Stimulated activated CD4-positive, alpha-beta T cell treated with anti-CD3 and anti-CD28 coated beads, Interleukin-12 subunit alpha, Interleukin-12 subunit beta, amount 100 ng/mL, for 48 hours (primary cell): ENCODE results near the gene PDPR.
"Not testable (repeated sequence)": the region's sequence is repeated elsewhere in the genome, so short reads cannot be mapped to it uniquely, and the experiment has no call there.

ENCODE experiments used
- DNase-seq, 3 donors: peaks; one replicate each; pipeline ENCODE4 v3.0.0-alpha.2; 2020; ENCODE audit warnings: low read depth in 2 of 3, low spot score in 1 of 3

Gene PDPR

DNA sequence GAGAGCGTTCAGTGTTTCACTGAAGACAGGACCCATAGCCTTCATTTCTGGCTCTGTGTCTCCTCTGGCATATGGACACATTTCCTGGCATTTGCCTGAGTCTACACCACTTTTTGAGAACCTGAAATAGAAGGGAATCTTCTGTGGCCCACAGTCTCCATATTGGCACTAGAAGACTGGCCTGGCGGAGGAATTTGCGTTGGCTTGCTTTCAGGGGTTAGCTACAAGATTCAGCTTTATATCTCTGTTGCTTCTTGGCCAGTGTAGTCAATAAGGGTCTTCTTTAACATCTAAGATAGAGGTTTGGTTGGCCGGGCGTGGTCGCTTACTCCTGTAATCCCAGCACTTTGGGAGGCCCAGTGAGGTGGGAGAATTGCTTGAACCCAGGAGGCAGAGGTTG, 46.7 kb downstream of the PDPR start:
- no peak for DNase-seq

DNA sequence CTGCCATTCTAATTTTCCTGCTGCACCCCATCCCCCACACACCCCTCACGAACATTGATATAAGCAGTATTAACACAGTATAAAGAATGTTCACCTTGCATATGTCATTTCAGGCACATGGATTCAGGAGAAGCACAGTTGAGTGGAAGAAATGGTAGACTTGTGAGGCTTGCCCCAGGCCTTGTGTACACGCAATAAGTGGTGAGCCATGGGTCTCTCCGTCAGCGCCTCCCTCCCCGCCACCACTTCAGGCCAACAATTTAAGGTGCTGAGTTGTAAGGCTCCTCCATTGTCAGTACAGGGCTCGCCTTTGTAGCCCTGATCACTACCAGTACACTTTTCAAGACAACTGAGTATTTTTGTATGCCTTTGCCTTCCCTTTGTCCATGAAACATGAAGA, 47.2 kb downstream of the PDPR start:
- DNase-seq: no peak

DNA sequence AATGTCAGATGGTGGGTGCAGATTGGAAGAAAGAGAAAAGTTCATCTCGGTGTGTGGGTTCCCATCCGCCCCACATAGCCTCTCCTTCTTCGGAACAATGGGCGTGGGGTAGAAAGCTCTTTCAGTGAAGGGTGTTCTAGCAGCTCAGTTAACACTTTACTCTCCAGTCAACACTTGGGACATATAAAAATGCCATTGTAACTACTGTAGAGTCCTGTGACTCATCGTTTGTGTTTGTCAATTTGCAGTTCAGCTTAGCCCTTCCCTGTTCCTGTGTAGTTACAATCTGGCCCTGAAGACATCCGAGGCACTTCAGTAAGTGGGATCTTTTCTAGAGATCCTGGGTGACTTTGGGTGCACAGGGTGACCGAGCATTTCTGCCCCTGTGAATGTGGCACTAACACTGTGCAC, 47.9 kb downstream of the PDPR start:
- DNase-seq: no peak

DNA sequence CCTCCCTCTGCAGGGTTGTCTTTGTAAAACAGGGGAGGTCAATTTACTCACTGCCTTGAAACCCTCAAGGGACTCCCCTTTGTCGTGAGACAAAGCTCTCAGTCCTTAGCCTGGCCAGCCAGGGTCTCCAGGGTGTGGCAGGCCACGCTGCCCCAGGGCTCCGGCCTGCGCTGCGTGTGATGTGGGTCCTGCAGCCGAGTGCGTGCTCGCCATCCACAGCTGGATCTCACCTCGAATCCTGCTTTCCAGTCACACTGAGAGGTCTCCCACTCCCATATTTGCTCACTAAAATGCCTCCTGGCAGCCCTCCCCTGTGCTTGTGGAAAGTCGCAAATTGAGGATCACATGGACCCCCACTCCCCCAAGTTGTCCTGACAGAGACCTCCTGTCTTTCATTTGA, 49.5 kb downstream of the PDPR start:
- DNase-seq: no peak

DNA sequence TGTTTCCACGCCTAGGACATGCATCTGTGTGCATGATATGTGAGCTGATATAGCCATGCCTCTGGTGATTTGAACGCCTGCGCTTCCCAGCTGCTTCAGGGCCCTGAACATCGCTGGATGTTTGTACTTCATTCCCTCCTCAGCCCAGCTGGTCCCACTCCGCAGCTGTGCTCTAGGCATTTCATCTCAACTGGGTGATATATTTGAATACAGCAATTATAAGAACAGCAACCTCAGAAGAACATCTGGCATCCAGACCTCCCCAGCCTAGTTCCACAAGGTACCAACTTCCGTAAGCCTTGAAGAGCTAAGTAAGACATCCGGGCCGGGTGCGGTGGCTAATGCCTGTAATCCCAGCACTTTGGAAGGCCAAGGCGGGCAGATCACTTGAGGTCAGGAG, 52.6 kb downstream of the PDPR start:
- DNase-seq: not testable (repeated sequence)

DNA sequence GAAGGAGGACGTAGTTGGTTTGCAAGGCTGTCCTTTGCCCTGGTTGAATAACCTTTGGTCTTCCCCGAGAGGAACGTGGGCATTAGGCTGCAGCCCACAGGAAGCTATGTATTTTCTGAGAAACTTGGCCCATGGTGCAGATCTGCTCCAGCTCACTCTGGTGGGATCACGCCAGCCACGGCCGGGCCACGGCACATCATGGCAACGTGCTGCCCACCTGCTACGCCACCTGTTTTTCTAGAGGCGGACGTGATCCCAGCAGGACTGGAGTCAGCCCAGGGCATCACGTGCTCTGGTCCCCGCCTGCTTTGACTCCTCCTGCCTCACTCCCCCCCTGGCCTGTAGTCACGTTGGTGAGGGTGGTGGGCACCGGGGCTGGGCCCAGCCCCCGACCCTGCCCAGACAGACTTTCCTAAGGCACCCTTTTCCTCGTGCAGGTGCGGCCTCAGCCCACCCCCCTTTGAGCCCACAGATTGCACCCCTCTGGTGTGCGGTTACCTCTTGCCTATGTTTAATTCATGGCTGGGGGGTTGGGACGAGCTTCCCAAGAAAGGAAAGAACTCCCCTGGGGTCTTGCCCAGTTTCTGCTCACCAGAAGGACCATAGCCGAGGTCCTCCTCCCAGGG, 59.2 kb downstream of the PDPR start, which contains the start of gene CLEC18C:
Gene CLEC18C (plus strand): TSS at position 576 of the 626 bp plus-strand sequence. CDS start 492 bp downstream, outside the sequence.
- DNase-seq: not testable (repeated sequence)

DNA sequence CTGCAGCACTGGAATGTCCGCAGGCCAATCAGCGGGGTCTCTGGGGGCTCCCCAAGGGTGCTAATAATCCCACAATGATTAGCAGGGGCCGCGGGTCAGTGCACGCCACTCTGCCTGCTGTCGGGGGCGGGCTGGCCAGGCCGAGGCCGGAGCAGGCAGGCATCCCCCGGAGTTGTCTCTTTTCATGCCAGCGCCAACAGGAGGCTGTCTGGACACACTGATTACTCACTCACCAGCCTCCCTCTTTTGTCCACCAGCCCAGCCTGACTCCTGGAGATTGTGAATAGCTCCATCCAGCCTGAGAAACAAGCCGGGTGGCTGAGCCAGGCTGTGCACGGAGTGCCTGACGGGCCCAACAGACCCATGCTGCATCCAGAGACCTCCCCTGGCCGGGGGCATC, 59.8 kb downstream of the PDPR start:
- not testable (repeated sequence) for DNase-seq

DNA sequence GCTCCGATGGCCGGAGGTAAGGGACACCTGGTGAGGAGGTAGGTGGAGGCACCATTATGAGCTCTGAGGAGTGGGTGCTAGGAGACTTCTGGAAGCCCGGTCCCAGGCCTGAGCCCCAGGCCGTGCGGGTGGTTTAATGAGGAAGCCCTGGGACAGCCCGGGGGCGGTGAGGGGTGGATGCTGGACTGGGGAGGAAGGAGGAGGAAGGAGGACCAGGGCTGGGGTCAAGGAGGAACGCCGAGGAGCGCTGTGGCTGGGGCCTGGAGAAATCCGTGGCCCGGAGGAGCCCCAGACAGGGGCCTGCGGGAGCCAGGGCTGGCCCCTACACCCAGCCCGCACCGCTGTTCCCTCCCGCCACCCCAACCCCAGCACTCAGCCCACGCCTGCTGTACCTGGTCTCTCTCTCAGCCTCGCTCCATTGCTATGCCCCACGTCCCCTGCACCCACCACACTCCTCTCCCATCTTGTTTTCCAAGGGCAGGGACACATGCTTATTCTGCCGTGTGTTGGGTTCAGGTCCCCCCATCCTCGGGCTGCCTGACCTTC, 60.3 kb downstream of the PDPR start:
- not testable (repeated sequence) for DNase-seq

DNA sequence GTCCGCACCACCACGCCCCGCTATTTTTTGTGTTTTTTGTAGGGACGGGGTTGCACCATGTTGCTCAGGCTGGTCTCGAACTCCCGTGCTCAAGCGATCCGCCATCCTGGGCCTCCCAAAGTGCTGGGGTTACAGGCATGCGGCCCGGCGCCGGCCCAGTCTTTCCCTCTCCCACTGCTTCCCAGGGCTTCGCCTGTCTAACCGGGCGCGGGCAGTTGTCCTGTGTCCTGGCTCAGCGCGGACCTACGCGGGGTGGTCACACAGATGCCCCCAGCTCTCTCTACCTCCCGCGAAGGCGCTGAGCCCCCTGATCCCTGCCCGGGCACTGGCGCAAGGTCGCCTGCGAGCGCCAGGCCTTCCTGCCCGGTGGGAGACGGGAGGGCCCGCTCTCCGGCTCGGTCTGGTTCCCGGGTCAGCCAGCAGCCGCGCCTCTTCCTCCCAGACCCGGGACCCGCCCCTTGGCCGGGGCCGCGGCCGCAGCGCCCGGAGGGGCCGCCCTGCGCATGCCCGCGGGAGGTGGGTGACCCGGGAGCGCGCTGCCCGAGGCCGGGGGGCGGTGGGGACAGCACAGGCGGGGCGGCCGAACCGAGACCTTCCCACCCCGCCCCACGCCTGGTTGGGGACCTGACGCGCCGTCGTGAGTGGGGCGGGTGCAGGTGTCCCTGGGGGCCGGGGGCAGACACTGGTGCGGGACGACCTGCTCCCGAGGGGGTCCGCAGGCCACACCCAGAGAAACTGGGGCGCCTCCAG, 73.9 kb downstream of the PDPR start:
- not testable (repeated sequence) for DNase-seq

DNA sequence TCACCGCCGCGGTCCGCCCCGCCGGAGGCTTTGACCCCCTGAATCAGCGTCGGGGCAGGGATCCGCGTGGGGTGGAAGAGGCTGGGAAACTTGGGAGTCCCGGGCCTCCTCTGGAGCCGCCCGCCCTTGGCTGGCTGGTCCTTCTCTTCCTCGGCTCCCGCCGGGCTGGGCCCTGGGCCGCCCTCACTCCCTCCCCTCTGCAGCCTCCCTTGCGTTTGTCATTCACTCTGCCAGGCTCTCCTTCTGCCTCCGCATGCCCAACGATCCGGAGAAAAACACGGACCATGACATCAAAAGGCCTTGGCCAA, 74.4 kb downstream of the PDPR start:
- DNase-seq: not testable (repeated sequence)

DNA sequence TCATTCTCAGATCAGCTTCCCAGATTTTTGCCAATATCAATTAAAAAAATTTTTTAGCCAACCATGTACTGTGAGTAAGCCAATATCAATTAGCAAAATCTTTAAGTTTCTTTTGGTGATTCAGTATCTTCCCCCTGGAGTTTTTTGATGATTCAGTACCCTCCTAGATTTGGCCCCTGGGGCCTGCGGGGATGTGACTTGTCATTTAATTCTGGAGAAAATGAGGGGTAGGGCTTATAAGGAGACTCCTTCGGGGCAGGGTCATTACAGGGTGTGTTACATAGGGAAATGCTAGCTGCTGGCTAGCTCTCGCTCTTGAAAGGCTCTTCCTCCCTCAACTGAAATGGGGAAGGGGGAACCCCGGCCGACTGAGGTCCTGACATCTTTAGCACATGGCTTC, 76.4 kb downstream of the PDPR start:
- not testable (repeated sequence) for DNase-seq

DNA sequence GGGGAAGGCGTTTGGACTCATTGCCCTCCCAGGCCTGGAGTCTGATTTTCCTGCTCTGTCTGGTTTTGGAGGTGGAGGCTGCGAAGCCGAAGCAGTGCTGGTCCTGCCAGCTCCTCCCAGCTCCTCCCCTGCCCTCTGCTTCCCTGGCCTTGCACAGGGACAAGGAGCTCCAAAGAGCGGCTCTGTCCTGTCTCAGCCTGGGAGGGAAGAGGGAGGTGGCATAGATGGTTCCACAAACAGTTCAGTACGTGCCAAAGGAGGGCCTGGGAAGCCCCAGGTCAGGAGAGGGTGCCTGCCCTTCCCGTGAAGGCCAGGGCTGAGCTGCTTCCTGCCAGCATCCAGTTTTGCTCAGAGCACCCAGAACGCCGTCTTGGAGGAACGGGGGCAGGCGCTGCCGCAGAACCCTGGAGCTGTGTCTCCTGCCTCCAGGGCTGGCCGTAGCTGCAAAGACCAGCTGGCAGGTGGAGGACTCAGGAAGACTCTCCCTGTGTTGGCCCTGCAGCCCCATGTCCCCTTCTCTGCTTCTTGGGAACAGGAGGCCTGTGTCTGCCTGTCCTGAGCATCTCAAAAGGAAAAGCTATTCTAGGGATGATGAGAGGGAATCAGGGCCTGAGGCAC, 82.7 kb downstream of the PDPR start:
- DNase-seq: not testable (repeated sequence)

DNA sequence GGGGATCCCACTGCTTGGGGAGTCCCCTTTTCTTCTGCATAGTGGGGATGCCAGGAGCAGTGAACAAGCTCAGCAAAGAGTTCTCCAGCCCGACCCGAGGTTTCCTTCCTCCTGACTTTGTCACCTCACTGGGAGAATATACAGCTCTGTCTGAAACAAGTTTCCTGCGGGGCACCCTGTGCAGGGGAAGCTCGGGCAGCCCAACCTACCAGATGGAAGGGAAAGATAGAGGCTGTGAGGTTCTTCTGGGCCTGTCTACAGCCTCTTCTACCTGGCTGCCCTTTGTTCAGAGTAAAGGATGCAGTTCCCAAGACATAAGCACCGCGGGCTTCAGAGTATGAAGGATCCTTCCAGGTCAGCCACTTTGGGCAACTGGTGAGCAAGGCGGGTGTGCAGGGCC, 83.5 kb downstream of the PDPR start:
- not testable (repeated sequence) for DNase-seq

DNA sequence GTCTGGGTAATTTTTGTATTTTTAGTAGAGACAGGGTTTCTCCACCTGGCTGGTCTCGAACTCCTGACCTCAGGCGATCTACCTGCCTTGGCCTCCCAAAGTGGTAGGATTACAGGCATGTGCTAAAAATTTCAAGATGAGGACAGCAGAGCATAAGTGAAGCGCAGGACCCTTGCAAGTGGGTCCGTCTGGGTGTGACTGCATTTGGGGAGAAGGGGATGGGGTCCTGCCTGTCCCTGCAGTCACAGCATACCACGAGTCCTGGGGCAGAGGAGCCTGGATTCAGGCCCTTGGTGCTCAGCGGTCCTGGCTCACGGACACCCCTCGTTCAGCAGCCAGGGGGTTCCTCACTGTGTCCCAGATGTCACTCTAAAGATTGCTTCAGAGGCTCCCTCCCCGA, 84.1 kb downstream of the PDPR start:
- not testable (repeated sequence) for DNase-seq

DNA sequence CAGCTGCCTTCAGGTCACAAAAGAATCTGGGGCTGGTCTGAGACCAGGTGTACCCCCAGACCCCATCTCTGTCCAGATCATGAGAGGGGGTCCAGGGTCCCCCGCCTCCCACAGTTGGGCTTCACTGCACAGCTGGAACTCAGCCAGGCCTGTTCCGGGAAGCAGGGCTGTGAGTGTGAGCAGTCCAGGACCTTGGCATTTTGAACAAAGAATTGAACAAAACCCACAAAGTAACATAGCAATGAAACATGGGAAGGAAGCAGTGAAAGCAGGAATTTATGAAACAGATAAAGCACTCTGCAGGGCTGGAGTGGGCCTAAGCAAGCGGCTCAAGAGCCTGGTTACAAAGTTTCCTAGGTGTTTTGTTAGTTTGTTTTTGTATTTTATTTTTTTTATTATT, 84.5 kb downstream of the PDPR start:
- not testable (repeated sequence) for DNase-seq

DNA sequence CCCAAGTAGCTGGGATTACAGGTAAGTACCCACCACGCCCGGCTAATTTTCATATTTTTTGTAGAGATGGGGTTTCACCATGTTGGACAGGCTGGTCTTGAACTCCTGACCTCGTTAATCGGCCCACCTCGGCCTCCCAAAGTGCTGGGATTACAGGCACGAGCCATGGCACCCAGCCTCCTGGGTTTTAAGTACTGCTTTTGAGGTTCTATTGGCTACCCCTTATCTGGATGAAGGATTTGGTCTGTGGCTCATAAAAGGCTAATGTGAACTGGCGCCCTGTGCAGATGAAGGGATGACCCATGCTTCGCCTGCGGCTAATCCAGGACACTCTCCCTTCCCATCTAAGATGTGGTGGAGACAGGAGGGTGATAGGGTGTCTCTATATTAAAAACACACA, 85.0 kb downstream of the PDPR start:
- DNase-seq: not testable (repeated sequence)

DNA sequence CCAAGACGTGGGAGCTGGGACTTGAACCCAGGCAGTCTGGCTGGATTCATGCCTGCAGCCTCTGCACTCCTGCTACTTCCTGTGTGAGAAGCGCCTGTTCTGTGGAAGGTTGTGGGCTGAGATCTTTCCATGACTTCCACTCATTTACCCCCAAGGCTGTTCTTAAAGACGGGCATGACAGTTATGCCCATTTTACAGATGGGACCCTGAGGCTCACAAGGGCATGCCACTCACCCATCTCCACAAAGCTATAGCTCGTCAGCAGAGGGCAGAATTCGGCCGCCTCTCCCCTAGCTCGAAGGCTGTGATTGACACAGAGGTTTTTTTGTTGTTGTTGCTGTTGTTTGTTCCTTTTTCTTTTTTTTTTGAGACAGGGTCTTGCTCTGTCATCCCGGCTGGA, 85.9 kb downstream of the PDPR start:
- DNase-seq: not testable (repeated sequence)

DNA sequence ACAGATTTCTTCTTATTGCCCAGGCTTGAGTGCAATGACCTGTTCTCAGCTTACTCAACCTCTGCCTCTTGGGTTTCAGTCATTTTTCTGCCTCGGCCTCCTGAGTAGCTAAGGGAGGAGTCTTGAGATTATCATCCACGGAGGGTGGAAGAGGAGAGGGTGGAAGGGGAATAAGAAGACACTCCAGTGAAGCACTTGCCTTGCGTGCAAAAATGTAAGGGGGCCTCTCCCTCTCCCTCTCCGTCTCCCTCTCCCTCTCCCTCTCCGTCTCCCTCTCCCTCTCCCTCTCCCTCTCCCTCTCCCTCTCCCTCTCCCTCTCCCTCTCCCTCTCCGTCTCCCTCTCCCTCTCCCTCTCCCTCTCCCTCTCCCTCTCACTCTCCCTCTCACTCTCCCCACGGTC, 89.4 kb downstream of the PDPR start:
- DNase-seq: not testable (repeated sequence)

DNA sequence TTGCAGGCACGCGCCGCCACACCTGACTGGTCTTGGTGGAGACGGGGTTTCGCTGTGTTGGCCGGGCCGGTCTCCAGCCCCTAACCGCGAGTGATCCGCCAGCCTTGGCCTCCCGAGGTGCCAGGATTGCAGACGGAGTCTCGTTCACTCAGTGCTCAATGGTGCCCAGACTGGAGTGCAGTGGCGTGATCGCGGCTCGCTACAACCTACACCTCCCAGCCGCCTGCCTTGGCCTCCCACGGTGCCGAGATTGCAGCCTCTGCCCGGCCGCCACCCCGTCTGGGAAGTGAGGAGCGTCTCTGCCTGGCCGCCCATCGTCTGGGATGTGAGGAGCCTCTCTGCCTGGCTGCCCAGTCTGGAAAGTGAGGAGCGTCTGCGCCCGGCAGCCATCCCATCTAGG, 89.9 kb downstream of the PDPR start:
- DNase-seq: not testable (repeated sequence)

DNA sequence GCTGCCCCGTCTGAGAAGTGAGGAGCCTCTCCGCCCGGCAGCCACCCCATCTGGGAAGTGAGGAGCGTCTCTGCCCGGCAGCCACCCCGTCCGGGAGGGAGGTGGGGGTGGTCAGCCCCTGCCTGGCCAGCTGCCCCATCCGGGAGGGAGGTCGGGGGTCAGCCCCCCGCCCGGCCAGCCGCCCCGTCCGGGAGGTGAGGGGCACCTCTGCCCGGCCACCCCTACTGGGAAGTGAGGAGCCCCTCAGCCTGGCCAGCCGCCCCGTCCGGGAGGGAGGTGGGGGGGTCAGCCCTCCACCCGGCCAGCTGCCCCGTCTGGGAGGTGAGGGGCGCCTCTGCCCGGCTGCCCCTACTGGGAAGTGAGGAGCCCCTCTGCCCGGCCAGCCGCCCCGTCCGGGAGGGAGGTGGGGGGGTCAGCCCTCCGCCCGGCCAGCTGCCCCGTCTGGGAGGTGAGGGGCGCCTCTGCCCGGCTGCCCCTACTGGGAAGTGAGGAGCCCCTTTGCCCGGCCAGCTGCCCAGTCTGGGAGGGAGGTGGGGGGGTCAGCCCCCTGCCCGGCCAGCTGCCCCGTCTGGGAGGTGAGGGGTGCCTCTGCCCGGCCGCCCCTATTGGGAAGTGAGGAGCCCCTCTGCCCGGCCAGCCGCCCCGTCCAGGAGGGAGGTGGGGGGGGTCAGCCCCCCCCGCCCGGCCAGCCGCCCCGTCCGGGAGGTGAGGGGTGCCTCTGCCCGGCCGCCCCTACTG, 90.7 kb downstream of the PDPR start:
- not testable (repeated sequence) for DNase-seq

DNA sequence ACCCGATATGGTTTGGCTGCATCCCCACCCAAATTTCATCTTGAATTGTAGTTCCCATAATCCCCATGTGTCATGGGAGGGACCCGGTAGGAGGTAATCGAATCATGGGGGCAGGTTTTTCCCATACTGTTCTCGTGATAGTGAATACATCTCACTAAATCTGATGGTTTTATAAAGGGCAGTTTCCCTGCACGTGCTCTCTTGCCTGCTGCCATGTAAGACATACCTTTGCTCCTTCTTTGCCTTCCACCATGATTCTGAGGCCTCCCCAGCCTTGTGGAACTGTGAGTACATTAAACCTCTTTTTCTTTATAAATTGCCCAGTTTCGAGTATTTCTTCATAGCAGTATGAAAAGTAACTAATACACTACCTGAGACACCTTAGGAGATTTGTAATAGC, 92.2 kb downstream of the PDPR start:
- not testable (repeated sequence) for DNase-seq
